Endothelial cell of umbilical vein (primary cell): ENCODE data around the gene AP1S2. TPM values are rescaled to one million over a fixed set of nuclear protein-coding genes. Genes with fewer than 3 reads are reported as not detected.
A peak's percentile ranks its signal among the peaks of the same experiment; 100 is the strongest.

ENCODE experiments used
- BruUV-seq: library from RNA; stranded (reverse); fragments of 400-500 nt; replicated peaks from 2 replicates; lab custom pipeline; 2021; lab: Mats Ljungman, UMichigan
- CTCF ChIA-PET: fragments of 300-600, 350-600 bp; sonication (Branson Sonifier 250); formaldehyde crosslinking; loops from one replicate; lab custom pipeline; 2021; ENCODE audit warnings: antibody characterized with exemption, inconsistent platforms; lab: Charles Lee
- POLR2A ChIA-PET: fragments of 300-600, 350-600 bp; sonication (Branson Sonifier 250); formaldehyde crosslinking; loops from one replicate; lab custom pipeline; 2021; ENCODE audit warnings: antibody characterized with exemption, inconsistent platforms; lab: Charles Lee
- DNase-seq: peaks from one replicate; pipeline ENCODE4 v3.0.0-alpha.2; 2011; ENCODE audit warnings: low read depth, low spot score
- FAIRE-seq: peaks from 2 replicates; lab custom pipeline; 2011; peaks lifted over from hg19 to GRCh38; lab: Jason Lieb, UNC
- H2AFZ ChIP-seq: 2 replicates; pipeline ENCODE4 v1.6.0; 2012; ENCODE audit warnings: low read depth, low read length, control low read depth, inconsistent platforms
- H3K27ac ChIP-seq: 2 replicates; pipeline ENCODE4 v1.5.1; 2011; ENCODE audit warnings: low read depth, mild to moderate bottlenecking, control low read depth, low read length, moderate library complexity; ENCODE audit not compliant: insufficient read depth
- H3K27me3 ChIP-seq, 2 experiments: 2 replicates each; pipeline versions ENCODE4 v1.6.0 to v1.6.1; 2011; ENCODE audit warnings: low read length in 2 of 2, mixed read lengths in 1 of 2; ENCODE audit not compliant: control insufficient read depth in 2 of 2, insufficient read depth in 2 of 2
- H3K36me3 ChIP-seq, 2 experiments: 2 replicates in 1 of 2; 3 replicates in 1 of 2; pipeline ENCODE4 v1.5.1; 2011; ENCODE audit warnings: low read length in 2 of 2, mild to moderate bottlenecking in 1 of 2, moderate library complexity in 1 of 2; ENCODE audit not compliant: control insufficient read depth in 2 of 2, insufficient read depth in 2 of 2; ENCODE audit errors: extremely low read depth in 1 of 2
- H3K4me1 ChIP-seq: 3 replicates; pipeline ENCODE4 v1.5.1; 2011; ENCODE audit warnings: mild to moderate bottlenecking, low read length; ENCODE audit not compliant: control insufficient read depth, insufficient read depth; ENCODE audit errors: extremely low read depth
- H3K4me2 ChIP-seq: 2 replicates; pipeline ENCODE4 v1.6.1; 2011; ENCODE audit warnings: low read length, control low read depth, mixed read lengths; ENCODE audit not compliant: insufficient read depth
- H3K4me3 ChIP-seq, 3 experiments: fragments of 200-600 bp in 1 of 3; sonication (generic), shearing (Covaris generic) in 1 of 3; replicated peaks in 1 of 3; 2 replicates each; pipeline ENCODE4 v1.5.1; 2011 to 2016; ENCODE audit warnings: control low read depth in 3 of 3, low read length in 3 of 3, mild to moderate bottlenecking in 2 of 3, inconsistent platforms in 1 of 3, low read depth in 1 of 3, moderate library complexity in 1 of 3; ENCODE audit not compliant: insufficient read depth in 1 of 3
- H3K79me2 ChIP-seq: 2 replicates; pipeline ENCODE4 v1.6.0; 2012; ENCODE audit warnings: low read length, inconsistent platforms; ENCODE audit not compliant: control insufficient read depth, insufficient read depth
- H3K9ac ChIP-seq: replicated peaks from 2 replicates; pipeline ENCODE3; 2011; ENCODE audit warnings: low read length, control low read depth; ENCODE audit not compliant: insufficient read depth; ENCODE audit errors: extremely low read depth
- H3K9me1 ChIP-seq: replicated peaks from 3 replicates; pipeline ENCODE4 v1.6.0; 2011; ENCODE audit warnings: mild to moderate bottlenecking, low read length; ENCODE audit not compliant: control insufficient read depth, insufficient read depth; ENCODE audit errors: extremely low read depth
- H3K9me3 ChIP-seq: replicated peaks from 2 replicates; pipeline ENCODE4 v1.5.1; 2012; ENCODE audit warnings: low read length, inconsistent platforms; ENCODE audit not compliant: control insufficient read depth, insufficient read depth
- H4K20me1 ChIP-seq: replicated peaks from 2 replicates; pipeline ENCODE3; 2011; ENCODE audit warnings: mild to moderate bottlenecking, low read length; ENCODE audit not compliant: control insufficient read depth, insufficient read depth; ENCODE audit errors: extremely low read depth
- EZH2 ChIP-seq: IDR thresholded peaks from 2 replicates; pipeline ENCODE4 v1.6.1; 2012; ENCODE audit warnings: borderline replicate concordance, low read depth, mild to moderate bottlenecking, moderate library complexity, low read length, inconsistent platforms; ENCODE audit not compliant: severe bottlenecking
- FOS ChIP-seq: IDR thresholded peaks from 2 replicates; pipeline ENCODE4 v1.6.1; 2011; ENCODE audit warnings: mild to moderate bottlenecking, low read length, moderate library complexity, borderline replicate concordance; ENCODE audit not compliant: insufficient read depth
- GATA2 ChIP-seq: IDR thresholded peaks from 2 replicates; pipeline ENCODE4 v1.7.0; 2011; ENCODE audit warnings: low read depth, mild to moderate bottlenecking, moderate library complexity, mixed read lengths, low read length; ENCODE audit not compliant: insufficient read length, insufficient read depth
- JUN ChIP-seq: IDR thresholded peaks from 2 replicates; pipeline ENCODE4 v1.6.1; 2011; ENCODE audit warnings: borderline replicate concordance, low read depth; ENCODE audit not compliant: insufficient read length, insufficient read depth
- MAX ChIP-seq: IDR thresholded peaks from 2 replicates; pipeline ENCODE4 v1.6.1; 2011; ENCODE audit not compliant: insufficient read depth, insufficient read length
- POLR2A ChIP-seq: IDR thresholded peaks from 2 replicates; pipeline ENCODE4 v1.6.1; 2012; ENCODE audit warnings: low read depth, mild to moderate bottlenecking, control low read depth, low read length
- POLR2AphosphoS5 ChIP-seq: IDR thresholded peaks from 2 replicates; pipeline ENCODE4 v1.6.1; 2012; ENCODE audit warnings: low read depth, mild to moderate bottlenecking, control low read depth, low read length, moderate library complexity; ENCODE audit not compliant: insufficient read depth
- dilution Hi-C: fragments of 300-500 bp; cut with MboI; formaldehyde crosslinking; loops from one replicate; pipeline ENCODE4 v1.15.0; 2019; ENCODE audit warnings: low sequenced_read_pairs; ENCODE audit not compliant: extremely low pct_ligation_motif_present
- intact Hi-C: fragments of 100-400 bp; cut with micrococcal nuclease; formaldehyde crosslinking; loops from one replicate; pipeline ENCODE4 v1.10.0; 2022
- polyA plus RNA-seq, 4 experiments: library from polyadenylated mRNA; depleted of rRNA in 3 of 4; stranded (reverse) in 3 of 4; unstranded in 1 of 4; fragments of >200 nt; gene quantifications; 2 replicates each; pipeline versions ENCODE4 v1.2.1 to v1.2.3, GENCODE V29; 2011 to 2012; ENCODE audit warnings: missing spikeins in 1 of 4
- total RNA-seq: library from RNA; stranded (reverse); gene quantifications from 2 replicates; pipeline ENCODE4 v1.2.3, GENCODE V29; 2021

Gene AP1S2
- total and polyA plus RNA-seq, 2 donors (not counting 3 experiments of a cell fraction or from before 2014, with no cell fraction given), result 21.0 to 37.3 TPM

- no TSS peak for BruUV-seq
- no peaks in the 10 kb centered on the region for H4K20me1 ChIP-seq
Measured at GRCh38 chrX:15883540-15883863, 28.9 kb upstream of the AP1S2 start.

DNA sequence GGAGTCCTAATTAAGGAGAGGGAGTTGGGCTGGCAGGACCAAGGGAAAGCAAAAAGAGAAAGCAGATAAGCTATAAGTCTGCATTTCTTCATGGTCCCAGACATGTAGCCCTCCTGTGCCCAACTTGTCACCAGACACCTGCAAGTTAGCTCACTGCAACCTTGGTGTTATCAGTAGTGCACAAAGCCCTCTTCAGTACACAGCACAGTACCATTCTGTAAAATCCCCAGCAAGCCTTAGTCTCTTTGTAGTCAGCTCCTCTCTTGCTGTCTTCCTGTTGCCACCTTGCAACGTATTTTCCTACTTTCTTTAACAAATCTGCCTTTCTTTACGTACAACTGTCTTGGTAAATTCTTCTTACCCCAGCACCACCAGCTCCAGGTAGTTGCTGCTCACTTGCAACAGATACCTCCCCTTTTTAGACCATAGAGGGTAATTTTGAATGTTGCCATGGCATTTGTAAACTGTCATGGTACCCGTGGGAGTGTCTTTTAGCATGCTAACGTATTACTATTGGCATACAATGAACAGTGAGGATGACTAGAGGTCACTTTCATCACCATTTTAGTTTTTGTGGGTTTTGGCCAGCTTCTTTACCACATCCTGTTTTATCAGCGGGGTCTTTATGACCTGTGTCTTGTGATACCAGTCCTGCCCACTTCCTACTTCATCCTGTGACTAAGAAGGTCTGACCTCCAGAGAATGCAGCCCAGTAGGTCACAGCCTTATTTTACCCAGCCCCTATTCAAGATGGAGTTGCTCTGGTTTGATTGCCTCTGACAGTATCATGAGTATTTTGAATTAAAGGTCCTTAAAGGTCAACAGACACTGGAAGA, 28.3 kb upstream of the AP1S2 start:
- Histone ChIP-seq H3K4me1 (peaks cover 3% of the 10 kb centered on the region), H4K20me1 (no peaks in the 10 kb centered on the region), H2AFZ (no peak overlapping the region), H3K4me2 (no peak overlapping the region), H3K36me3 (no peaks in the 10 kb centered on the region), H3K9me3 (no peaks in the 10 kb centered on the region), H3K9me1 (no peaks in the 10 kb centered on the region), H3K9ac (no peak overlapping the region), H3K79me2 (no peaks in the 10 kb centered on the region), H3K27me3 (no peaks in the 10 kb centered on the region), H3K4me3 (no peak overlapping the region), H3K27ac (no peak overlapping the region)
- TF ChIP-seq MAX (no peak), POLR2AphosphoS5 (peak; percentile 62), GATA2 (peak; percentile 37), FOS (peak; percentile 31)
- dilution Hi-C loops, result no loop called here
- ChIA-PET POLR2A (no interaction called here), CTCF (no interaction called here)
- BruUV-seq, result no TSS peak
- FAIRE-seq, result peak; percentile 72
- DNase-seq, result peak; percentile 25
- intact Hi-C loops, result no loop called here

More at GRCh38 chrX:15883540-15883863, 28.9 kb upstream of the AP1S2 start:
- Histone ChIP-seq H3K4me1 (peaks cover 3% of the 10 kb centered on the region), H3K4me3 (no peak overlapping the region), H3K27me3 (no peaks in the 10 kb centered on the region), H2AFZ (no peak overlapping the region), H3K9me1 (no peaks in the 10 kb centered on the region), H3K9ac (no peak overlapping the region), H3K4me2 (no peak overlapping the region), H3K27ac (no peak overlapping the region), H3K36me3 (no peaks in the 10 kb centered on the region), H3K9me3 (no peaks in the 10 kb centered on the region), H3K79me2 (no peaks in the 10 kb centered on the region)
- TF ChIP-seq POLR2A (no peak), JUN (no peak), EZH2 (no peak)
- POLR2A ChIA-PET, result no interaction called here
- no peak for DNase-seq
- dilution Hi-C loops (no loop called here), intact Hi-C loops (no loop called here)
- FAIRE-seq, result no peak
- CTCF ChIA-PET, result no interaction called here
